Smooth muscle cell of the brain vasculature (primary cell): ENCODE results near the gene MAT1A.
"Not testable (repeated sequence)": the region's sequence is repeated elsewhere in the genome, so short reads cannot be mapped to it uniquely, and the experiment has no call there.

Experiments used
- DNase-seq: peaks from one replicate; pipeline ENCODE4 v3.0.0-alpha.2; 2012; ENCODE audit warnings: low read depth, low spot score

MAT1A gene

GRCh38 chr10:80289451-80290287 is at the start of gene MAT1A:
TSS of gene MAT1A (minus strand) at chr10:80289658. CDS start at chr10:80289423, 235 bp downstream.
- no peak for DNase-seq

GRCh38 chr10:80333983-80334382 is 44.5 kb upstream of the MAT1A start:
- no peak for DNase-seq

GRCh38 chr10:80324891-80325364 is 35.5 kb upstream of the MAT1A start:
- DNase-seq: no peak

- DNase-seq: no peak
Observed at GRCh38 chr10:80324086-80324485, 34.6 kb upstream of the MAT1A start.

GRCh38 chr10:80323311-80323710 is 33.9 kb upstream of the MAT1A start:
- no peak for DNase-seq

- DNase-seq: no peak
Observed at GRCh38 chr10:80322711-80323110, 33.3 kb upstream of the MAT1A start.

- DNase-seq: no peak
Observed at GRCh38 chr10:80322158-80322557, 32.7 kb upstream of the MAT1A start.

GRCh38 chr10:80321183-80321582 is 31.7 kb upstream of the MAT1A start:
- DNase-seq: no peak

- DNase-seq: no peak
Observed at GRCh38 chr10:80320377-80320776, 30.9 kb upstream of the MAT1A start.

- DNase-seq: no peak
Observed at GRCh38 chr10:80319725-80320290, 30.4 kb upstream of the MAT1A start.

GRCh38 chr10:80319318-80319717 is 29.9 kb upstream of the MAT1A start:
- DNase-seq: no peak

- DNase-seq: no peak
Observed at GRCh38 chr10:80318742-80319141, 29.3 kb upstream of the MAT1A start.

- no peak for DNase-seq
Observed at GRCh38 chr10:80315391-80315790, 25.9 kb upstream of the MAT1A start.

GRCh38 chr10:80313523-80313922 is 24.1 kb upstream of the MAT1A start:
- DNase-seq: no peak

GRCh38 chr10:80305989-80306388 is 16.5 kb upstream of the MAT1A start:
- DNase-seq: not testable (repeated sequence)

- no peak for DNase-seq
Observed at GRCh38 chr10:80296942-80297341, 7.5 kb upstream of the MAT1A start.

- DNase-seq: no peak
Observed at GRCh38 chr10:80292607-80293239, 3.3 kb upstream of the MAT1A start.

GRCh38 chr10:80290474-80291220 is 1.2 kb upstream of the MAT1A start:
- DNase-seq: no peak

- no peak for DNase-seq
Observed at GRCh38 chr10:80288849-80289248, 609 bp downstream of the MAT1A start.

GRCh38 chr10:80284522-80284921 is 4.9 kb downstream of the MAT1A start:
- no peak for DNase-seq

GRCh38 chr10:80283536-80284199 is 5.8 kb downstream of the MAT1A start:
- DNase-seq: no peak
